GM13977 (cell line): Measurements from ENCODE around the gene TLE7.

Experiments used
- DNase-seq: peaks from one replicate; pipeline ENCODE4 v3.0.0; 2012; ENCODE audit warnings: low spot score
- CTCF ChIP-seq: IDR thresholded peaks from 2 replicates; pipeline ENCODE4 v1.5.1; 2012; ENCODE audit warnings: mild to moderate bottlenecking, control low read depth; ENCODE audit not compliant: insufficient read depth; ENCODE audit errors: extremely low read depth, missing control alignments
- in situ Hi-C: fragments of 300-500 bp; cut with MboI; formaldehyde crosslinking; loops from one replicate; pipeline ENCODE4 v1.12.0; 2022; ENCODE audit warnings: low sequenced_read_pairs, low pct_unique_long_range_greater_than_20kb, mixed read lengths, inconsistent platforms; ENCODE audit not compliant: unreplicated experiment

Gene TLE7

GRCh38 chr16:71440669-71441347, 1.0 kb downstream of the TLE7 start:
- DNase-seq = peak; percentile 51
- in situ Hi-C loops = no loop called here
- peak; percentile 56 for TF ChIP-seq CTCF

GRCh38 chr16:71439523-71439922, 2.3 kb downstream of the TLE7 start:
- TF ChIP-seq CTCF = no peak
- no peak for DNase-seq
- in situ Hi-C loops = no loop called here

GRCh38 chr16:71436473-71436872, 5.4 kb downstream of the TLE7 start:
- no peak for DNase-seq
- in situ Hi-C loops = no loop called here
- no peak for TF ChIP-seq CTCF

GRCh38 chr16:71432906-71433305, 8.9 kb downstream of the TLE7 start:
- no peak for DNase-seq
- in situ Hi-C loops = no loop called here
- no peak for TF ChIP-seq CTCF

- no peak for TF ChIP-seq CTCF
- in situ Hi-C loops = no loop called here
- no peak for DNase-seq
Observed at GRCh38 chr16:71431991-71432390, 9.9 kb downstream of the TLE7 start.

- DNase-seq = no peak
- TF ChIP-seq CTCF = no peak
- in situ Hi-C loops = no loop called here
Observed at GRCh38 chr16:71431176-71431575, 10.7 kb downstream of the TLE7 start.
